Measurements from ENCODE around the gene TICRR.

GRCh38 chr15:89656116-89656815, 81.0 kb downstream of the TICRR start:
- no peak for TF ChIP-seq CTCF (IDR thresholded peaks at IDR 0.05; ENCODE audit: insufficient read depth, low read length)
- TF ChIP-seq POLR2AphosphoS5 (IDR thresholded peaks at IDR 0.05; ENCODE audit: low read depth) = no peak
- TF ChIP-seq SPI1 (IDR thresholded peaks at IDR 0.05; ENCODE audit: borderline replicate concordance, low read depth) = no peak
- no peak for TF ChIP-seq GABPA (IDR thresholded peaks at IDR 0.05; ENCODE audit: low read depth)
